HG02885 (cell line): ENCODE results near the gene GPC6.

ENCODE experiments used
- ATAC-seq: cut with Tn5 transposase; IDR thresholded peaks from one replicate; pipeline ENCODE4 v1.9.1; 2021; ENCODE audit warnings: mild to moderate bottlenecking; ENCODE audit not compliant: unreplicated experiment, poor library complexity

The GPC6 gene

DNA sequence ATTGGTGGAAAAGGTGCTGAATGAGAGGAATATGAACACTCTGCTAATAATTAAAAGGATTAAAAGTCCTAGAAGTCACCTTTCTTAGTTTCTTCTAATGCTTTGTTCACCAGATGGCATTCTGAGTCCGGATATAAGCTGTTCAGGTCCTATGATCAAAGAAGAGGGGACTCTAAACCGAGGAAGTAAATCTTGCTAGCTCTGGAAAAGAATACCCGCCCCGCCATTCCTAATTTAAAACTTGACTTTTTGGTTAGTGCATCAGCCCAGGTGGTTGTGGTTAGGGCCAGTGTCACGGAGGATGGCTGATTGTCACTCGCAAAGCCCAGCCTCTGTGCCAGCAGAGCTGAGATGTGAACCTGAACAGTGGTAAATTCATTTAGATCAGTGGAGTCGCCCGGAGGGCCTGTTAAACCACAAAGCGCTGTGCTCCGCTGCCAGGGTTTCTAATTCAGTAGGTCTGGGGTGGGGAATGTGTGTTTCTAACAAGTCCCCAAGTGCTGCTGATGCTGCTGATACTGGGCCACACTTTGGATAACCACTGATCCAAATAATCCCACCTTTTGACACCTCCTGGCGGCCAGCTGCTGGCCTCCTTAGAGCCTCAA, 827.5 kb downstream of the GPC6 start:
- no peak for ATAC-seq

DNA sequence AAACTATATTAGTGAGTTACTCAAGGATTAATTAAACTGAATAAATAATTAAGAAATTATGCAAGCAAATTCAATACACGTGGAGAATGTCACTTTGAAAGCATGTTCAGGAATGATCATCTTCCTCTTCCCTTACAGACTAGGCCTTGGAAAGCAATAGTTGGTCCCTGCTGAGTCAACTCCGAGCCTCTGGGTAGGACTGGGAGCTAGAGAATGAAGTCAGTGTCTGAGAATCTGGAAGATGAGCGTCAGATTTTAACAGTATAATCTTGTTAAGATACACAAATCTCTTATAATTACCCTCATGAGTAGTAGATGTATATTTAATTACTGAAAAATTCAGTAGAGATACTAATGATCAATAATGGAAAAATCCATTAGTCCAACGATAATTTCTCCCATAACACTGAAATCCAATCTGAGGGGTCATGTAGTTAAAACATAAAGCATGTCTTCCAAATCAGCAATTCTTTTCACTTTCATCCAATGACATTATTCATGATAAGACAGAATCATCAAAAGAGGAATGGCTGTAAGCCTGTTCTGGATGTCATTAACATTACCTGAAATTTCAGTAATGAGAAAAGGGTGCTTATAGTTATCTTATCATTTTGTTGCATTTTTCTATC, 829.9 kb downstream of the GPC6 start:
- no peak for ATAC-seq

DNA sequence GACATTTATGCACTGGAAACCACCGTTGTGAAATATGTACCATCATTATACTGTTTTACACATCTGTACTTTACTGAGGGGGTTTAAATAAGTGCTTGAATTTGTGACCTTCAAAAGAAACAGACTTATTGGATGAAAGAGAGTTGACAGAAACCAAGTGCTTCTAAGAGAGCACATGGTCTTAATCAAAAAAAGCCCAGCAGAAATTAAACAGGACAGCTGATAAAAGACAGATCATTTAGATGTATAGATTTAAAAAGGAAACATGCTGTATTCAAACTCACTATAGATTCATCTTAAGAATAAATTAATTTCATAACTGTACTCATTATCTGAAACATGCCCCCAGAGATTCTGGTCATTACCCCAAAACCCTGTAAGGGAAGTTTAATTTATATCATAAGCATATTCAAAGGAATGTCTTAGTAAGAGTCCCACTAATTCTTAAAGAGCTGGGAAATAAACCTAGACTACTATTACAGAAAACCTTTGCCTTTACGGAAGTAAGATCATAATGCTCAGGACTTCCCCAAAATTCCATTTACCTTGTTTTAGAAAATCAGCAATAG, 831.1 kb downstream of the GPC6 start:
- ATAC-seq = no peak

DNA sequence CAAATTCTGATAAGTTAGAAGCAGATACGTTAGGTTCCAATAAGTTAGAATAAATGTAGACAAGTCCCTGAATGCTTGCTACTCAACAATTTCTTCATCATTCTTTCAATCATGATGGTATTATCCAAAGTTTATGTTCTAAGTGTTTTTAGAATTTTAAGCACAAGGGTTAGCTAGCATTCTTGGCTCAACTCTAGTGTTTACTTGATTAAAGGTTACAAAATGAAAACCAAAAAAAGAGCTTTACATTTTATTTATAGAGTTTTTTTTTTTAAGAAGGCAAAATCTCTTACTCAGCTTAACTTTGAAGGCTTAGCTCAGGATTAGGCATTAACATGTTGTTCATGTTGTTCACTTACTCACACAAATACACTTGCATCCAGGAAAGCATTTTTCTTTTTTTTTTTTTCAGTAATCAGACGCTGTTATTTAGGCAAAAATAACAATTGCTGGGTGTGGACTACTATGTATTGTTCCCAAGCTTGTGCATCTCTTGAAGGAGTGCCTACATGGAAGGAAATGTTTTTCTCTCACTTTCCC, 832.3 kb downstream of the GPC6 start:
- ATAC-seq = no peak

DNA sequence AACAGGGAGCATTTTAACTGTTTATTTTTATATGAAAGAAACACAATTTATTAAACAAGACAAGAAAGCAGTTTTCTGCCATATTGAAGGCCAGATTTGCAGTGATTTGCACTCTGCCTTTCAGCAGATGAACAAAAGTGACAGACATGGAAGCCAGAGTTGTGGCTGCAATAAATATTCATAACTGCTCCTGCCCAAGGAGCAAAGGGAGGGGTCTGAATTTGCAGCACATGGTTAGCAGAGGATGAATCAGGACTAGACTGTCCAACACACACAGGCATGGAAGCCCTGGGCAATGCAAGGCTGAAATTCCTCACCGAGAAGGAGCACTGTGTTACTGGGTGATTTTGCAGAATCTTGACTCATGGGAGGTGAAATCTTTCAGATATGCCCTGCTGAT, 834.7 kb downstream of the GPC6 start:
- ATAC-seq = no peak

DNA sequence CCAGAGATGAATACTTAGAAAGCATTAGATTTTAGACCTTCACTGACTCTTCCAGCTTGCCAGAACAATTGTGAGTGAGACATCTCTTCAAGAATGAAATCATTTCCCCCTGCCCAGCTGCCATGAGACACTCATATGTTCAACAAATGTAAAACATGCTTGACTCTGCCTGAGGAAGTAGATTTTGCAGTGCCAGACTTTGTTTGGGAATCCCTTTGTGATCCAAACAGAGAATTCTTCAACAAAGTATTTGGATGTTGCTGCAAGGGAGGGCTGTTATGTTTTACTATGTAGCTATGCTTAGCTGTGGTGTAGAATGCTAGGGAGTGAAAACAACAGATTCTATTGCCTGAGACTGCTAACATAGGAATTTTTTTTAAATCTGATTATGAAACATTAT, 836.5 kb downstream of the GPC6 start:
- ATAC-seq = no peak

DNA sequence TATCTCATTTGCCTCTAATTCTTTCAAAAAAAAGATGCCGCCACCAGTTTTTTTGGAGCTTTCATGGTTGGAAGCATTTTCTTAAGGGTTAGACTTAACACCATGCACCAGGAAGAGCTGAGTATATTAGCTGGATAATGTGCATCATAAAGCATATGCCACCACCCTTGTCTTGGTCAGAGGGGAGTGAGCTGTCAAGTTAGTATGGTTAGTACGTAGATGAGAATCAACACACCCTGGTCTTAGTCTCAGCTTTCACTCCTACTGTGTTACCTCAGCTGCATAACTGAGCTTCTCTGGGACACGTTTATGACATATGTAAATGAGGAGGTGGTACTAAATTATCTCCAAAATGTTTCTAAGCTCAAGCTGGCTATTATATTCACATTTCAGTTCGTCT, 837.2 kb downstream of the GPC6 start:
- no peak for ATAC-seq

DNA sequence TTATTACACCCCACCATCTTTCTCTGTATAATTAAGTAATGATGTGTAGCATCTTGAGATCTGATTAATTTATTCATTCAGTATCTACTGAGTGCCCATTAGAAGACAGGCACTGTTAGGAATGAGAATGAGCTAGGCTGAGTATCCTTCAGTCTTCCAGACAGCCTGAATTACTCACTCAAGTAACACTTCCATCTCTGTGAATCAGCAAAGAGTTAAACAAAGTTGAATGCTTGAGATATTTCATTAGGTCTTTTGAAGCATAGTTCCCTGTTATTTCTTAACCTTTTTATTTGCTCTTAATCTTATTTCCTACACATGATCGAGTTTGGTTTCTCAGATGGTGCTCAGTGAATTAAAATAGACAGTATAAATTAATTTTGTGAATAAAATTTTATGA, 839.1 kb downstream of the GPC6 start:
- no peak for ATAC-seq

DNA sequence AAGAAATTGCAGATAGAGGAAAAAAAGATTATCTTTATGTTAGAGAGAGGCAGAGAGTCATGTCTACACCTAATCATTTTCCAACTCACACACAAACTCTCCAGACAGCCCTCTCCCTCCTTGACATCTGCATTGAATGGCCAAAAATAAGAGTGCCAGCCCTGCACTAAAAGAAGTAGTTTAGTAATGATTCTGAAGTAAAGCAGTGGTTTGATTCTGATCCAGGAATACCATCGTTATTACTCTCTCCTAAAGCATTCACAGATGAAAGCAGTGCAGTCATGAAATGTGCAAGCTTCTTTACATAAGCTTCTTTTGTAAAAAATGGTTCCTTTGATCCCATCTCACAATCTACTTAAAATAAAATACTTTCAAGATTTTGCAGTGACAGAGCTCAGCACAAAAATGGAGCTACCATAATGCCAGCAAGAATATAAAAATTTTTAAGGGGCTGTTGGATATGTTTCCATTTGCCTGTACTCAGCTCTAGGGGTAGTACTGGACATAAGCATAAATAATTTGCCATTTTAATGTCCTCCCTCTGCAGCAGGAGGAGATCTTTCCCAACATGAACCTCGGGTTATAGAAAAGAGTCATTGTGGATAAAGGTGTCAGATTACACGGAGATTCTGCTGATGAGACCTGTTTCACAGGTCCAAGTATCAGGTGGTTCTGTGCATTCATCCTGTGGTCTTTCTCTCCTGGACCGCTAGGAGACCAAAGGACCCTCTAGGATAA, 846.6 kb downstream of the GPC6 start:
- no peak for ATAC-seq

DNA sequence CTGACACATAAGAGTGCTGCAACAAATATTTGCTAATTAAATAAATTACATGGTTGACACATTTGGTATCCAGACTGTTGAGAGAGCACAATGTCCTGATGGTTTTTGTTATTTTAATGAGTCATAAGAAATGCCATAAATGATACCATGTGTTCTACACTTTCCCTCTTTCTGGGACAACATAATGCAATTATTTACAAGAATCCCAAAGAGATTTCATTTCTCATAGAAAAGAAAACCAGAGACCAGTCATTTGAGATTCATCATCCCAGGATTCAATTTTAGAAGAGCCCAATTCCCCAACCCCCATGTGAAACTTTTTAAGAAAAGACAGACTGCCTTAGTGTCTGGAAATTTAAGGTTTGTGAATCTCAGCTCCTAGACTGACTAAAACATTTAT, 853.3 kb downstream of the GPC6 start:
- ATAC-seq = no peak

DNA sequence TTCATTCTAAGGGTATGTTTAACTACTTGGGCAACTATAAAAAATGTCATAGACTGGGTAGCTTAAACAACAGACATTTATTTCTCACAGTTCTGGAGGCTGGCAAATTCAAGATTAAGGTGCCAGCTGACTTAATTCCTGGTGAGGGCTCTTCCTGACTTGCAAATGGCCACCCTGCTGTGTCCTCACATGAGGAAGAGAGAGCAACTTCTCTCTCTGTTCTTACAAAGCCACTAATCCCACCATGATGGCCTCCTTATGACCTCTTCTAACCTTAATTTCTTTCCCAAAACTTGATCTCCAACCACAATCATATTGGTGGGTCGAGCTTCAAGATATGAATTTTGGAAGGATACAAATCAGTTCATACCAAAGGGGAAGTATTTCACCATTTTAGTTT, 853.9 kb downstream of the GPC6 start:
- no peak for ATAC-seq

DNA sequence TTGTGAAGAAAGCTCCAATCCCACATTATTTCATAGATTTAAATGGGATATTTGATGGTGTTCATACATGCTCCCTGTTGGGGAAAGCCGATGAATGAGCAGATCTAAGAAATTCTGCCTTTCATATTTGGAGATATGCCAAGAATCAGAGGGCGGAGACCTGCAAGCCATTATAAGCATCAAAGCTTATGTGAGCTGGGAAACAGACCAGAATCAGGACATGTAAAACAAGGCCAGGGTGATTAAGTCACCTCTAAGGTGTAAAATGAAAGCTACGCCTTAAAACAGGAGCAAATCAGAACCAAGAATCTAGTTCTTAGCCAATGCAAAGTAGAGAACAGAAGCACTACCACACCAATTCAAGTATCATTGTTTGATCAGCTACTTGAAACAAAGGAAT, 860.5 kb downstream of the GPC6 start:
- ATAC-seq = no peak

DNA sequence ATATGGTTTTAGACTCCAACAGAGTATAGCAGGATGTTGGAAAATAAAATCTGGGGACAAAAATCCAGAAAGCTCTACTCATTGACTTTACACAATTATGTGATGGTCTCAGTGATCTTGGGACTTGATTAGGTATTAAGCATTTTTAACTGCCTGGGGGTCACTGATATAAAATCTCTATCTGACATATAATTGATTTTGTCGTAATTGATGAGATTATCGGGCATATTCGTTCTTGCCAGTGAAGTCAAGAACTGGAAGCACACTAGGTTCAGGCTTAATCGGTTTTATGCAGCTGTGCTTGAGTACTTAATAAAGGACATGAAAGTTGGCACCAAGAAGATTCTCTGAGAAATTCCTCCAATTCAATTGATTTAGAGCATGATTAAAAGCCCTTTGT, 862.1 kb downstream of the GPC6 start:
- ATAC-seq = no peak

DNA sequence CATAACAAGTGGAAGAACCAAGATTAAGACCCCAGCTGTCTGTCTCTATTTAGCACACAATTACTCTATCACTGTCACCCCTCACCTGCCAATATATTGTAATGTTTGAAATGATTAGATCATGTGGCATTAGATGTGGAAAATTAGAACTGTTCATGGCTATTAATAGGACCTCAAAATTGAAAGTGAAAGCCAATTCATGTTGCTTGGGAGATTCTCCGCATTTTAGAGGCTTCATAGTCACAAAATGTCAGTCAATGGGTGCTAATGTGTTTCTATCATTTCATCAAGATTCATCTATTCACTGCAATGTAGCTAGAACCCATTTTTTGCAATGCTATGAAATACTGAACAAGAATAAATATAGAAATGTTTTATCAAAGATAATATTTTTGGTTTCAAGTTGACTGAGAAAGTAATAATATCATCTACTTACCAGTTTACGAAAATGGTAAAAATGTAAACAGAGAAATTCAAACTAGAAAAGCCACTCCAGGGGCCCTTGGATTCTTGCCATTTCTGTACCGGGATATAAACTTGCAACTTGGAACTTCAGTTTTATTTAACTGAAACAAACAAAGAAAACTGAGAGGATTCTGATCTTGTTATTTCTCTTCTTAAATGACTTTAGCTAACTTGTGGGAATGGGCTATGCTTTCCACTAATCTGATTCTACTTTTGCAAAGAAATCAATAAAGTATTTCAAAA, 864.3 kb downstream of the GPC6 start:
- ATAC-seq = no peak

DNA sequence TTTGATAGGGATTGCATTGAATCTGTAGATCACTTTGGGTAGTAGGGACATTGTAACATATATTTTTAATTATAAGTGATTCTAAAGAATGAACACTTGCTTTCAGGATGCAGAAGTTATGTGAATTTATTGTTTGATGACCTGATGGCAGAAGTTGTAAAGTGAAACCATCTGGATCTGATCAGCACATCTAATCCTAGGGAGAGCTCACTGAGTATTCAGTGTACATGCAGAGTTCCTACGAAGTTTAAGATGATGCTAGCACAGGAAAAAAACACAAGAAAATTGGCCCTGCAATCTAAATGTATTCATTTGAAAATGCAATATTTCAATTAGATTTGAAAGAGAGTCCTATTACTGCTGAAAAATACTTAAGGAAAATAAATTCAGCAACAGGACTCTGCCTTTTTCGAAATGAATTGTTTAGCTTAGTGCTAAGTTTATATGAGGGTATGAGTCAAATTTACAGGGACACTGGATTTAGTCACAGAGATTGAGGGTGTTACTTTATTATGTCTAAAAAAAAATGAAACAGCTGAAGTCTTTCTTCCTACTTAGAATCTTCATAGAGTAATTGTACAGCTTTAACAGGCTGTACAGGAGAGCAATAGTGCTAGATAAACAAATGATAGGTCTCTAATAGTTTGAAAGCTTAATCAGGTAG, 867.2 kb downstream of the GPC6 start:
- no peak for ATAC-seq

DNA sequence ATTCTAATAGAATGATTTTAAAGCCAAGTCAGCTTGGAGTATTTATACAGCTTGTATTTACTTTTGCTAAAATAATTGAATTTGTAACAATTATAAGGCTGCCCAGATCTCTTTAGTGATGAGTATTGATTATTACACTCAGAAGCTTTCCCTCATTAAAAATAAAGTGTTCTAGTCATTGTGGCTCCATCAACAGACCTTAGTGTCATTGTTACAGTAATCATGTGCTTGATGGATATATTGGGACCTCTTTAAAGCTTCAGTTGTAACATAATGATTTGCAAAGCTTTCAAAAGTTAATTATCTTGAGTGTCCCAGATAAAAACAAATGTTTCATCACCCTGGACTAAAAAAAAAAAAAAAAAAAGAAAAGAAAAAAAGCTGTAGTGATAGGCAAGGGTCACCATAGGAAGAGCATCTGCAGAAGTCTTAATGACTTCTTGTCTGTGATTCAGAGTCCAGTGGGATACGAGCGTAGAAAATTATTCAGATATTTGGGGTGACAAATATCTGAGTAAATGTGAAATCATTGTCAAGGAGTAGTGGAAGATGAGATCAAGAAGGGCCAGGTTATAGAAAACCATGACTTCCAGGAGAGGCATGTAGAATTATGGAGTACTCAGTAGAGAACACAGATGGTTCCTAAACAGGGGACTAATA, 883.2 kb downstream of the GPC6 start:
- no peak for ATAC-seq

DNA sequence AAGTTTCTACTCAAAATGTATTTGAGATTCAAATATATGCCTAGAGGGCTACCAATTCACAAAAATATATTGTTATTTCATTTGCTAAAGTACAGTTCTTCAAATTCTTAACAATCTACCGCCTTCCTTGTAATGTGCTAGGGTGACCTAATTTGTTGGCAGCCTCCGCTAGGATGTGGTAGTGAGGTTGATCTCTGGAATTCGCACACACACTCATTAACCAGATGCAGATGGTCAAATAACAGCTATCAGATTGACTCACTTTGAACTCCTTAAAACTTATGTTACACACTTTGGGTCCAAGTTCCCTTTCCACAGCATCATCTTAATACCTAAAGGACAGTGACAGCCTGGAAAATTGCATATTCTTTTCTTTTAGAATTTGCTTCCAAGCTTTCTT, 885.6 kb downstream of the GPC6 start:
- no peak for ATAC-seq

DNA sequence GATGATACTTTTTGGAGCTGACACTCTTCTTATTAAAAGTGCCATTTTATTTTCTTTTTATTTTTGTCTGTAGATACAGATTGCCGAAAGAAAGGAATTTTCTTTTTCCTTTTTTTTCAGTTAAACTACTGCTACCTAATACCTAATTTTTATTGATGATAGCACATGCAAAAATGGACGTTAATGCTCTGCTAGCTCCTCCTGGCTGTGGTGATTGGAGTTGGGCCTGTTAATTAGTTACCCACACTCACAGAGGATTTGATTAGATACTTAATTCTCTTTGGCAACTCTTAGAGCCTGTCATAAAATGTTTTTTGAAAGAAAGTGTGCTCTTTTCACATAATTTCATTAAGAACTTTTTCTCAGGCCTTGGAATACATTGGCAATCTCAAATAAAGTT, 886.1 kb downstream of the GPC6 start:
- no peak for ATAC-seq

DNA sequence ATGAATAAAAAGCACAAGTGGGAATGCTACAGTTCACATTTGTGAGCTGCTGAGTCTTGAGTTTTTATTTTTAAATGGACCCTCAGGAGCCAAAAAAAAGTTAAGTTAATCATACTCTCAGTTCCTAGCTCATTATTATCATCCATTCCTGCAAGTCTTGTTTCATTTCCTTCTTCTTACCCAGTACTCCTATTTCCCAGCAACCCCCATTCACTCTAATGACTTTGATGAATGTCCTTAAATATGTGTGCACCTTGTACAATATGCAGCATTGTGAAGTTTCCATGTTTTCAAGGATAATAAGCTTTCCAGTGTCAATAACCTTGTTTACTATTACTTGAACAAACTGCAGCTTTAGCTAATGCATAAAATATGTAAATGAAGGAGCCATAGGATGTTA, 886.6 kb downstream of the GPC6 start:
- ATAC-seq = no peak

DNA sequence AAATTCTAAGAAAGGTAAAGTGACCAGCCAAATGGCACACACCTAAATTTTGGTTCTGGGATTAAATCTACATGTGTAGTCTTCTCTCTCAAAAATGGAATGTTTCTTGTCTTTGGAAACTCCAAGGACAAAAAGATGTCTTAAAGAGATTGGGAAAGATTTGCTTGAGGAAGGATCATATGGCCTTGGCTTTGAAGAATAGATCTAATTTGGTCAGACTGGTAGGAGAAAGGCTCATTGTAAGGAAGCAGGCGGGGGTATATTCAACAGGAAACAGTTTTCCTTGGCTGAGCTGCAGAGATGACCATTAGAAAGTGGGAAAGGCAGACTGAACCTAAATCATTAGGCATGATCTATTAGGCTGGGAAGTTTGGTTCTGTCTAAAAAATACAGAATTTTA, 887.6 kb downstream of the GPC6 start:
- no peak for ATAC-seq
